ENCODE data around the gene SMURF1.

SMURF1 gene

GRCh38 chr7:99001482-99002147 is 142.3 kb downstream of the SMURF1 start:
- no peak for DNase-seq

GRCh38 chr7:99000904-99001465 is 142.9 kb downstream of the SMURF1 start:
- DNase-seq, result no peak

- no peak for DNase-seq
Observed at GRCh38 chr7:99000196-99000903, 143.6 kb downstream of the SMURF1 start.

- DNase-seq, result no peak
Observed at GRCh38 chr7:98998821-98999725, 144.8 kb downstream of the SMURF1 start.

- no peak for DNase-seq
Observed at GRCh38 chr7:98997846-98998245, 146.1 kb downstream of the SMURF1 start.

- DNase-seq, result no peak
Observed at GRCh38 chr7:98996150-98996552, 147.8 kb downstream of the SMURF1 start.

GRCh38 chr7:98995523-98996149 is 148.3 kb downstream of the SMURF1 start:
- no peak for DNase-seq

- no peak for DNase-seq
Observed at GRCh38 chr7:98995111-98995510, 148.8 kb downstream of the SMURF1 start.

- DNase-seq, result no peak
Observed at GRCh38 chr7:98994046-98994944, 149.6 kb downstream of the SMURF1 start.

- no peak for DNase-seq
Observed at GRCh38 chr7:98993024-98993897, 150.6 kb downstream of the SMURF1 start.

- no peak for DNase-seq
Observed at GRCh38 chr7:98992076-98992475, 151.8 kb downstream of the SMURF1 start.

- no peak for DNase-seq
Observed at GRCh38 chr7:98991141-98991540, 152.8 kb downstream of the SMURF1 start.

GRCh38 chr7:98990356-98990755 is 153.6 kb downstream of the SMURF1 start:
- DNase-seq, result no peak

- DNase-seq, result no peak
Observed at GRCh38 chr7:98988641-98989040, 155.3 kb downstream of the SMURF1 start.

GRCh38 chr7:98985945-98986344 is 158.0 kb downstream of the SMURF1 start:
- DNase-seq, result no peak

- DNase-seq, result no peak
Observed at GRCh38 chr7:98985406-98985805, 158.5 kb downstream of the SMURF1 start.

- DNase-seq, result no peak
Observed at GRCh38 chr7:98984126-98984525, 159.8 kb downstream of the SMURF1 start.

- DNase-seq, result no peak
Observed at GRCh38 chr7:98982686-98983085, 161.2 kb downstream of the SMURF1 start.

GRCh38 chr7:98981701-98982100 is 162.2 kb downstream of the SMURF1 start:
- DNase-seq, result no peak

GRCh38 chr7:98978672-98979071 is 165.2 kb downstream of the SMURF1 start:
- peak; percentile 52 for DNase-seq
